Neural progenitor cell (in vitro differentiated cells): ENCODE measurements around the gene ZFP82. TPM values are rescaled to one million over a fixed set of nuclear protein-coding genes. Genes with fewer than 3 reads are reported as not detected.

Experiments
- DNase-seq: peaks from one replicate; pipeline ENCODE4 v3.0.0-alpha.2; 2016; ENCODE audit warnings: low spot score
- H2AFZ ChIP-seq: fragments of 200-600 bp; sonication (generic); replicated peaks from 2 replicates; pipeline ENCODE4 v1.6.1; 2016; ENCODE audit warnings: antibody characterized with exemption
- H3F3A ChIP-seq: fragments of 200-600 bp; sonication (generic); 2 replicates; pipeline ENCODE4 v1.6.1; 2016; ENCODE audit warnings: antibody characterized with exemption, low read depth
- H3K27ac ChIP-seq: fragments of 200-600 bp; sonication (generic); 2 replicates; pipeline ENCODE4 v1.5.1; 2016; ENCODE audit warnings: mild to moderate bottlenecking
- H3K27me3 ChIP-seq: fragments of 200-600 bp; sonication (generic); 2 replicates; pipeline ENCODE4 v1.6.1; 2016; ENCODE audit warnings: mild to moderate bottlenecking, moderate library complexity
- H3K36me3 ChIP-seq: fragments of 200-600 bp; sonication (generic); 2 replicates; pipeline ENCODE4 v1.5.1; 2016
- H3K4me1 ChIP-seq: fragments of 200-600 bp; sonication (generic); 2 replicates; pipeline ENCODE4 v1.6.1; 2016; ENCODE audit warnings: mixed run types
- H3K4me2 ChIP-seq: fragments of 200-600 bp; sonication (generic); 2 replicates; pipeline ENCODE4 v1.6.1; 2016
- H3K4me3 ChIP-seq: fragments of 200-600 bp; sonication (generic); 2 replicates; pipeline ENCODE4 v1.5.1; 2016
- H3K79me2 ChIP-seq: fragments of 200-600 bp; sonication (generic); 2 replicates; pipeline ENCODE4 v1.6.1; 2016; ENCODE audit warnings: low read depth
- H3K9ac ChIP-seq: fragments of 200-600 bp; sonication (generic); 2 replicates; pipeline ENCODE4 v1.6.1; 2016
- H3K9me3 ChIP-seq: fragments of 200-600 bp; sonication (generic); 2 replicates; pipeline ENCODE4 v1.5.1; 2016; ENCODE audit warnings: low read depth
- H4K20me1 ChIP-seq: fragments of 200-600 bp; sonication (generic); 2 replicates; pipeline ENCODE4 v1.6.1; 2016; ENCODE audit warnings: low read depth
- H3K27ac Mint-ChIP-seq: 3 replicates; pipeline ENCODE4 v1.8.0; 2021; ENCODE audit warnings: mixed read lengths
- H3K27me3 Mint-ChIP-seq: 2 replicates; pipeline ENCODE4 v1.8.0; 2022; ENCODE audit warnings: low read depth, mild to moderate bottlenecking, inconsistent platforms, moderate library complexity, mixed read lengths; ENCODE audit not compliant: insufficient read depth
- H3K36me3 Mint-ChIP-seq: 3 replicates; pipeline ENCODE4 v1.8.0; 2021; ENCODE audit warnings: mixed read lengths
- H3K4me1 Mint-ChIP-seq: 3 replicates; pipeline ENCODE4 v1.8.0; 2021; ENCODE audit warnings: mixed read lengths
- H3K4me3 Mint-ChIP-seq: 3 replicates; pipeline ENCODE4 v1.8.0; 2021; ENCODE audit warnings: mild to moderate bottlenecking, moderate library complexity, mixed read lengths
- H3K9me3 Mint-ChIP-seq: 3 replicates; pipeline ENCODE4 v1.8.0; 2020; ENCODE audit warnings: mixed read lengths
- EZH2 ChIP-seq: fragments of 200-600 bp; sonication (generic); IDR thresholded peaks from 2 replicates; pipeline ENCODE4 v1.6.1; 2017; ENCODE audit warnings: antibody characterized with exemption, mild to moderate bottlenecking, moderate library complexity
- EZH2phosphoT487 ChIP-seq: fragments of 200-600 bp; sonication (generic); IDR thresholded peaks from 2 replicates; pipeline ENCODE4 v1.6.1; 2017; ENCODE audit warnings: antibody characterized with exemption
- total RNA-seq: library from RNA; depleted of rRNA; stranded (reverse); fragments of >200 nt; gene quantifications from 2 replicates; pipeline ENCODE4 v1.2.3, GENCODE V29; 2015; ENCODE audit warnings: low replicate concordance
- TF ChIP-seq, protein P1 (sequence below): fragments of 200-600 bp; sonication (generic); IDR thresholded peaks from 2 replicates; pipeline ENCODE4 v1.5.1; 2017; ENCODE audit warnings: antibody characterized with exemption, mild to moderate bottlenecking

The ZFP82 gene
- total RNA-seq, 1 donor from 2014 or later, result 26.1 TPM

- no peak overlapping the region for H3K4me3 ChIP-seq
- no peak overlapping the region for H3K4me2 ChIP-seq
- H3K27ac ChIP-seq, result no peak overlapping the region
- Mint-ChIP-seq H3K4me3 (no peak overlapping the region), H3K4me1 (peaks cover 5% of the 10 kb centered on the region), H3K9me3 (peaks cover 59% of the 10 kb centered on the region), H3K27me3 (peaks cover 5% of the 10 kb centered on the region), H3K27ac (no peak overlapping the region), H3K36me3 (peaks cover 13% of the 10 kb centered on the region)
- H3K27me3 ChIP-seq, result peaks cover 34% of the 10 kb centered on the region
- H4K20me1 ChIP-seq, result no peaks in the 10 kb centered on the region
- no peak overlapping the region for H3K9ac ChIP-seq
- no peaks in the 10 kb centered on the region for H3K36me3 ChIP-seq
- H3K79me2 ChIP-seq, result peaks cover 13% of the 10 kb centered on the region
- TF ChIP-seq EZH2phosphoT487 (no peak), EZH2 (peak; percentile 39)
- TF ChIP-seq, protein P1, sequence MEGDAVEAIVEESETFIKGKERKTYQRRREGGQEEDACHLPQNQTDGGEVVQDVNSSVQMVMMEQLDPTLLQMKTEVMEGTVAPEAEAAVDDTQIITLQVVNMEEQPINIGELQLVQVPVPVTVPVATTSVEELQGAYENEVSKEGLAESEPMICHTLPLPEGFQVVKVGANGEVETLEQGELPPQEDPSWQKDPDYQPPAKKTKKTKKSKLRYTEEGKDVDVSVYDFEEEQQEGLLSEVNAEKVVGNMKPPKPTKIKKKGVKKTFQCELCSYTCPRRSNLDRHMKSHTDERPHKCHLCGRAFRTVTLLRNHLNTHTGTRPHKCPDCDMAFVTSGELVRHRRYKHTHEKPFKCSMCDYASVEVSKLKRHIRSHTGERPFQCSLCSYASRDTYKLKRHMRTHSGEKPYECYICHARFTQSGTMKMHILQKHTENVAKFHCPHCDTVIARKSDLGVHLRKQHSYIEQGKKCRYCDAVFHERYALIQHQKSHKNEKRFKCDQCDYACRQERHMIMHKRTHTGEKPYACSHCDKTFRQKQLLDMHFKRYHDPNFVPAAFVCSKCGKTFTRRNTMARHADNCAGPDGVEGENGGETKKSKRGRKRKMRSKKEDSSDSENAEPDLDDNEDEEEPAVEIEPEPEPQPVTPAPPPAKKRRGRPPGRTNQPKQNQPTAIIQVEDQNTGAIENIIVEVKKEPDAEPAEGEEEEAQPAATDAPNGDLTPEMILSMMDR, result no peak
- peaks cover 7% of the 10 kb centered on the region for H3K4me1 ChIP-seq
- no peak overlapping the region for H2AFZ ChIP-seq
- H3F3A ChIP-seq, result no peaks in the 10 kb centered on the region
- no peaks in the 10 kb centered on the region for H3K9me3 ChIP-seq
- DNase-seq, result no peak
Observed at GRCh38 chr19:36421749-36422481, 3.5 kb upstream of the ZFP82 start.

GRCh38 chr19:36420961-36421748, 2.7 kb upstream of the ZFP82 start:
- H3K27me3 Mint-ChIP-seq, result peaks cover 5% of the 10 kb centered on the region
- peaks cover 57% of the 10 kb centered on the region for H3K9me3 Mint-ChIP-seq
- H3K27ac ChIP-seq, result no peak overlapping the region
- H2AFZ ChIP-seq, result no peak overlapping the region
- H3K4me1 ChIP-seq, result peaks cover 7% of the 10 kb centered on the region
- no peaks in the 10 kb centered on the region for H3K9me3 ChIP-seq
- H3K79me2 ChIP-seq, result peaks cover 21% of the 10 kb centered on the region
- peaks cover under 1% of the 10 kb centered on the region for H3K36me3 ChIP-seq
- TF ChIP-seq, protein P1, result no peak
- no peak for TF ChIP-seq EZH2
- TF ChIP-seq EZH2phosphoT487, result no peak
- no peak overlapping the region for H3K27ac Mint-ChIP-seq
- peak; percentile 15 for DNase-seq
- H3K4me1 Mint-ChIP-seq, result peaks cover 5% of the 10 kb centered on the region
- no peaks in the 10 kb centered on the region for H3F3A ChIP-seq
- no peak overlapping the region for H3K4me3 Mint-ChIP-seq
- H3K36me3 Mint-ChIP-seq, result peaks cover 15% of the 10 kb centered on the region
- H3K4me3 ChIP-seq, result no peak overlapping the region
- H3K9ac ChIP-seq, result no peak overlapping the region
- no peaks in the 10 kb centered on the region for H4K20me1 ChIP-seq
- no peak overlapping the region for H3K4me2 ChIP-seq
- H3K27me3 ChIP-seq, result peaks cover 34% of the 10 kb centered on the region

GRCh38 chr19:36417752-36418286, 625 bp downstream of the ZFP82 start:
- Histone ChIP-seq H3K9me3 (no peaks in the 10 kb centered on the region), H3K36me3 (peaks cover 12% of the 10 kb centered on the region), H2AFZ (peak overlapping the region; percentile 48), H3K4me2 (peak overlapping the region; percentile 83), H3K4me3 (peak overlapping the region; percentile 59), H3K9ac (peak overlapping the region; percentile 39), H3K27ac (no peak overlapping the region), H3K27me3 (peaks cover 34% of the 10 kb centered on the region), H3F3A (no peaks in the 10 kb centered on the region), H3K4me1 (peaks cover 7% of the 10 kb centered on the region), H3K79me2 (peaks cover 54% of the 10 kb centered on the region), H4K20me1 (no peaks in the 10 kb centered on the region)
- DNase-seq, result peak; percentile 63
- H3K4me3 Mint-ChIP-seq, result peak overlapping the region; percentile 90
- peaks cover 5% of the 10 kb centered on the region for H3K27me3 Mint-ChIP-seq
- H3K4me1 Mint-ChIP-seq, result peaks cover 5% of the 10 kb centered on the region
- peaks cover 64% of the 10 kb centered on the region for H3K9me3 Mint-ChIP-seq
- peaks cover 33% of the 10 kb centered on the region for H3K36me3 Mint-ChIP-seq
- TF ChIP-seq, protein P1, result no peak
- no peak for TF ChIP-seq EZH2phosphoT487
- no peak for TF ChIP-seq EZH2
- peak overlapping the region; percentile 79 for H3K27ac Mint-ChIP-seq
